Upper lobe of right lung (tissue), 1 donor: ENCODE data around the gene FRMD4A. TPM values are rescaled to one million over a fixed set of nuclear protein-coding genes. Genes with fewer than 3 reads are reported as not detected.

ENCODE experiments used
- ATAC-seq: fragments of 200-7000 bp; cut with Tn5 transposase; one replicate; pipeline ENCODE4 v1.9.1; 2020; ENCODE audit warnings: mild to moderate bottlenecking, moderate library complexity
- DNase-seq: peaks from one replicate; pipeline ENCODE4 v3.0.0-alpha.2; 2020
- H3K27ac ChIP-seq: fragments of 200-600 bp; one replicate; pipeline ENCODE4 v1.8.0; 2022
- H3K27me3 ChIP-seq: fragments of 200-600 bp; one replicate; pipeline ENCODE4 v1.8.0; 2022; ENCODE audit warnings: mild to moderate bottlenecking
- H3K36me3 ChIP-seq: fragments of 200-600 bp; one replicate; pipeline ENCODE4 v1.8.0; 2022
- H3K4me1 ChIP-seq: fragments of 200-600 bp; one replicate; pipeline ENCODE4 v1.8.0; 2022
- H3K4me3 ChIP-seq: fragments of 200-600 bp; one replicate; pipeline ENCODE4 v1.8.0; 2022; ENCODE audit warnings: mild to moderate bottlenecking
- H3K9me3 ChIP-seq: fragments of 200-600 bp; one replicate; pipeline ENCODE4 v1.8.0; 2022
- intact Hi-C: fragments of 100-400 bp; cut with DNase I; formaldehyde crosslinking; loops from one replicate; pipeline ENCODE4 v1.11.0; 2022
- total RNA-seq: library from RNA; stranded (reverse); fragmentation: NEBNext Ultra II Directional; extraction: Animal tissue kit (Norgen Biotek cat#: 25700); gene quantifications from one replicate; pipeline ENCODE4 v1.2.1, GENCODE V29; 2021
- TF ChIP-seq, protein P1 (sequence below): fragments of 200-600 bp; IDR thresholded peaks from one replicate; pipeline ENCODE4 v1.8.0; 2022; ENCODE audit warnings: antibody characterized with exemption
- donor health status: DM: no; HTN: yes; CAD: no; lungs with severe emphysema.

The FRMD4A gene
- total RNA-seq, 1 donor from 2014 or later: 38.3 TPM

GRCh38 chr10:13977861-13978532, 352.7 kb downstream of the FRMD4A start:
- ATAC-seq: no peak
- Histone ChIP-seq H3K4me3 (no peak overlapping the region), H3K9me3 (no peaks in the 10 kb centered on the region), H3K27ac (no peak overlapping the region), H3K4me1 (no peaks in the 10 kb centered on the region), H3K36me3 (no peaks in the 10 kb centered on the region), H3K27me3 (no peaks in the 10 kb centered on the region)
- intact Hi-C loops: no loop called here
- TF ChIP-seq, protein P1, sequence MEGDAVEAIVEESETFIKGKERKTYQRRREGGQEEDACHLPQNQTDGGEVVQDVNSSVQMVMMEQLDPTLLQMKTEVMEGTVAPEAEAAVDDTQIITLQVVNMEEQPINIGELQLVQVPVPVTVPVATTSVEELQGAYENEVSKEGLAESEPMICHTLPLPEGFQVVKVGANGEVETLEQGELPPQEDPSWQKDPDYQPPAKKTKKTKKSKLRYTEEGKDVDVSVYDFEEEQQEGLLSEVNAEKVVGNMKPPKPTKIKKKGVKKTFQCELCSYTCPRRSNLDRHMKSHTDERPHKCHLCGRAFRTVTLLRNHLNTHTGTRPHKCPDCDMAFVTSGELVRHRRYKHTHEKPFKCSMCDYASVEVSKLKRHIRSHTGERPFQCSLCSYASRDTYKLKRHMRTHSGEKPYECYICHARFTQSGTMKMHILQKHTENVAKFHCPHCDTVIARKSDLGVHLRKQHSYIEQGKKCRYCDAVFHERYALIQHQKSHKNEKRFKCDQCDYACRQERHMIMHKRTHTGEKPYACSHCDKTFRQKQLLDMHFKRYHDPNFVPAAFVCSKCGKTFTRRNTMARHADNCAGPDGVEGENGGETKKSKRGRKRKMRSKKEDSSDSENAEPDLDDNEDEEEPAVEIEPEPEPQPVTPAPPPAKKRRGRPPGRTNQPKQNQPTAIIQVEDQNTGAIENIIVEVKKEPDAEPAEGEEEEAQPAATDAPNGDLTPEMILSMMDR: no peak
- DNase-seq: no peak

DNA sequence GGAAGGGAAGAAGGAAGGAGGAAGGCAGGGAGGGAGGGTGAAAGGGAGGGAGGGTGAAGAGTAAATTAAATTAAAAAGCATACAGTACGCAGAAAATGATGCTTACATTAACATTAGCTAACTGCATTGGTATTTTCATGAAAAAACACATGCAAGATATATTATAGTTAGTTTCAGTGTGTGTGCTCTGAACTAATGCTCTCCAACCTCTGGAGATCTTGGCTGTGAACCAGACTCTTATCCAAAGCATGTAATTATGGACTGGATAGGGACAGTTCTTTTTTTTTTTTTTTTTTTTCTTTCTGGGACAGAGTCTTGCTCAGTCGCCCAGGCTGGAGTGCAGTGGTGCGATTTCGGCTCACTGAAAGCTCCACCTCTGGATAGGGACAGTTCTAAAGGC, 357.0 kb downstream of the FRMD4A start:
- H3K27ac ChIP-seq: no peak overlapping the region
- no peaks in the 10 kb centered on the region for H3K36me3 ChIP-seq
- DNase-seq (no peak), ATAC-seq (no peak)
- TF ChIP-seq, protein P1: no peak
- no peak overlapping the region for H3K4me3 ChIP-seq
- no peaks in the 10 kb centered on the region for H3K27me3 ChIP-seq
- no peaks in the 10 kb centered on the region for H3K9me3 ChIP-seq
- intact Hi-C loops: no loop called here
- H3K4me1 ChIP-seq: no peaks in the 10 kb centered on the region

DNA sequence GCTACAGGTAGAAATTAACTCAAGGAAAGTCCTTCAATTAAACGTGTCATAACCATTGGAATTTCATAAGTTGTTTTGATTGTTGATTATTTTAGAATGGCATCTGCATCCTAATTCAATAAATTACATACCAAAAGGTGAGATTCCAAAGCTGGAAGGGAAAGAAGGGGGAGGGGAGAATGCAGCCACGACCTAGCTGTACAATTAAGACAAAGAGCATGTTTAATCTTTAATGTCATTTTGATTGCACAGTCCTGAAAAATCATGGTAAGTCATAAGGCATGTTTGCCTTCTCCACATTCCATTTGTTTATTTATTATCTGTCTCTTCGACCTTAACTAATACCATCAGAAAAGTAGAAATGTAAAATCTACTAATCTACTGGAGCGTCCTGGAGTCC, 358.1 kb downstream of the FRMD4A start:
- no peak for DNase-seq
- no peak overlapping the region for H3K4me3 ChIP-seq
- H3K36me3 ChIP-seq: no peaks in the 10 kb centered on the region
- ATAC-seq: no peak
- no peaks in the 10 kb centered on the region for H3K27me3 ChIP-seq
- H3K9me3 ChIP-seq: no peaks in the 10 kb centered on the region
- H3K27ac ChIP-seq: no peak overlapping the region
- H3K4me1 ChIP-seq: no peaks in the 10 kb centered on the region
- TF ChIP-seq, protein P1: no peak
- intact Hi-C loops: no loop called here

- no peaks in the 10 kb centered on the region for H3K9me3 ChIP-seq
- TF ChIP-seq, protein P1: no peak
Observed at GRCh38 chr10:13971601-13972475, 358.9 kb downstream of the FRMD4A start.

DNA sequence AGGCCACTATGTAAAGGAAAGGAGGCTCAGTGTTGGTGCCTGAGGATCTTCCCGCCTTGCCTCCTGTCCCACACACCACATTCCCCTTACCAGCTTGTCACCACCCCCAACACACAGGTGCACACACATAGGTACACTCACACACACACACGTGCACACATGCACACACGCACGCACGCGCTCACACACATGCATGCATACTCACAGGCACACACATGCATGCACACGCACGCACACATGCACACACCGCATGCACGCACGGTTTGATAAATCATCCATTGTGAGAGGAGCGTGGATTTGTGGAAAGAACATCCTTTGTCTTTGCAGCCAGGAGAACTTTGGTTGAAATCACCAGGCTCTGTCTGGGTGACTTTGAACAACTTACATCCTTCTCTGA, 359.8 kb downstream of the FRMD4A start:
- TF ChIP-seq, protein P1: no peak
- DNase-seq (no peak), ATAC-seq (no peak)
- intact Hi-C loops: no loop called here
- no peak overlapping the region for H3K4me3 ChIP-seq
- H3K27ac ChIP-seq: no peak overlapping the region
- no peaks in the 10 kb centered on the region for H3K27me3 ChIP-seq
- H3K9me3 ChIP-seq: no peaks in the 10 kb centered on the region
- no peaks in the 10 kb centered on the region for H3K36me3 ChIP-seq
- no peaks in the 10 kb centered on the region for H3K4me1 ChIP-seq

More at GRCh38 chr10:13971601-13972475, 358.9 kb downstream of the FRMD4A start:
- no peak for ATAC-seq
- no peaks in the 10 kb centered on the region for H3K4me1 ChIP-seq
- H3K27ac ChIP-seq: no peak overlapping the region
- H3K36me3 ChIP-seq: no peaks in the 10 kb centered on the region
- DNase-seq: no peak
- no peak overlapping the region for H3K4me3 ChIP-seq
- no peaks in the 10 kb centered on the region for H3K27me3 ChIP-seq
- intact Hi-C loops: no loop called here
